Measurements from ENCODE around the gene OR51E2. TPM values are rescaled to one million over a fixed set of nuclear protein-coding genes. Genes with fewer than 3 reads are reported as not detected.

Gene OR51E2
- total and polyA plus RNA-seq, 2 donors (not counting 1 experiment from before 2014, with no cell fraction given), result not detected

DNA sequence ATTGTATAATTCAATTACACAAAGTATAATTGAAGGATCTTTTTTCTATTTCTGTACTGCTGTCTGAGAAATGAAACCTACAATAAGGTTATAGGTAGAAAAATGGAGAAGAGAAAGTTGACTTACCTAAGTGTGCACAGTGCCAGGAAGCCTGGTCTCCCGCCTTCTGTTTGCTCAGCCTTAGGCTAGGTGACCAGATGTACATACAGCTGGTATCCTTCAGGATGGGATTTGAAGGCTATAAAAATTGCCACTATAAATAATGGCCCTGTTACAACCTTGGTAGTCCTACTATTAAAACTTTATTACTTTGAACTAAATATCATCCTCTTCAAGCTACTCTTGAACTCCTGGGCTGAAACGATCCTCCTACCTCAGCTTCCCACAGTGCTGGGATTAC, 19.7 kb downstream of the OR51E2 start:
- H4K20me1 ChIP-seq (ENCODE audit: control insufficient read depth, insufficient read depth, low read length, poor library complexity, severe bottlenecking), result no peaks in the 10 kb centered on the region
- no peak overlapping the region for H3K27ac Mint-ChIP-seq
- ATAC-seq (ENCODE audit: low read depth) (no peak), DNase-seq (no peak)
- H3K79me2 ChIP-seq (ENCODE audit: control insufficient read depth, insufficient read depth, low read length), result no peaks in the 10 kb centered on the region
- WGBS (ENCODE audit: insufficient coverage), result 50% methylated on average over 1 of the region's 2 CpGs
- no peak overlapping the region for H2AFZ ChIP-seq (ENCODE audit: insufficient read depth, low read depth, low read length, poor library complexity, severe bottlenecking)
- H3K4me1 ChIP-seq (ENCODE audit: control insufficient read depth in 2 of 2, insufficient read depth in 2 of 2, low read length in 2 of 2), result no peaks in the 10 kb centered on the region
- no peaks in the 10 kb centered on the region for H3K36me3 ChIP-seq (replicated peaks in 1 of 2; ENCODE audit: control extremely low read depth in 1 of 2, control insufficient read depth in 1 of 2, extremely low read depth in 1 of 2, insufficient read depth in 2 of 2, low read length in 1 of 2)
- H3K27me3 ChIP-seq (replicated peaks in 1 of 4; ENCODE audit: control extremely low read depth in 1 of 4, control insufficient read depth in 3 of 4, insufficient read depth in 4 of 4, low read length in 3 of 4), result peaks cover 0 to 3% (median 0%) of the 10 kb centered on the region in 4 experiments
- H3K9me3 ChIP-seq (ENCODE audit: control extremely low read depth in 1 of 3, control insufficient read depth in 2 of 3, insufficient read depth in 1 of 3, low read length in 2 of 3), result peaks cover 0 to 3% (median 0%) of the 10 kb centered on the region in 3 donors
- H3K27ac ChIP-seq (ENCODE audit: low read length in 2 of 2), result no peak overlapping the region
- H3K9me3 Mint-ChIP-seq (ENCODE audit: insufficient read depth), result no peaks in the 10 kb centered on the region
- ChIA-PET CTCF (no interaction called here), POLR2A (no interaction called here)
- TF ChIP-seq EZH2 (IDR thresholded peaks at IDR 0.05; ENCODE audit: borderline replicate concordance, insufficient read depth, low read depth, low read length, poor library complexity, severe bottlenecking), result no peak
- TF ChIP-seq, protein P1, sequence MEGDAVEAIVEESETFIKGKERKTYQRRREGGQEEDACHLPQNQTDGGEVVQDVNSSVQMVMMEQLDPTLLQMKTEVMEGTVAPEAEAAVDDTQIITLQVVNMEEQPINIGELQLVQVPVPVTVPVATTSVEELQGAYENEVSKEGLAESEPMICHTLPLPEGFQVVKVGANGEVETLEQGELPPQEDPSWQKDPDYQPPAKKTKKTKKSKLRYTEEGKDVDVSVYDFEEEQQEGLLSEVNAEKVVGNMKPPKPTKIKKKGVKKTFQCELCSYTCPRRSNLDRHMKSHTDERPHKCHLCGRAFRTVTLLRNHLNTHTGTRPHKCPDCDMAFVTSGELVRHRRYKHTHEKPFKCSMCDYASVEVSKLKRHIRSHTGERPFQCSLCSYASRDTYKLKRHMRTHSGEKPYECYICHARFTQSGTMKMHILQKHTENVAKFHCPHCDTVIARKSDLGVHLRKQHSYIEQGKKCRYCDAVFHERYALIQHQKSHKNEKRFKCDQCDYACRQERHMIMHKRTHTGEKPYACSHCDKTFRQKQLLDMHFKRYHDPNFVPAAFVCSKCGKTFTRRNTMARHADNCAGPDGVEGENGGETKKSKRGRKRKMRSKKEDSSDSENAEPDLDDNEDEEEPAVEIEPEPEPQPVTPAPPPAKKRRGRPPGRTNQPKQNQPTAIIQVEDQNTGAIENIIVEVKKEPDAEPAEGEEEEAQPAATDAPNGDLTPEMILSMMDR (IDR thresholded peaks at IDR 0.05), result no peak
- intact Hi-C loops (cut with micrococcal nuclease), result no loop called here
- H3K4me1 Mint-ChIP-seq, result no peaks in the 10 kb centered on the region
- H3K27me3 Mint-ChIP-seq, result peaks cover 26% of the 10 kb centered on the region
- no peak overlapping the region for H3K4me3 Mint-ChIP-seq
- H3K4me2 ChIP-seq (replicated peaks; ENCODE audit: low read depth, low read length, poor library complexity, severe bottlenecking), result no peak overlapping the region
- H3K9ac ChIP-seq (ENCODE audit: low read length), result no peak overlapping the region
- no peak overlapping the region for H3K4me3 ChIP-seq (ENCODE audit: control extremely low read depth in 1 of 5, extremely low read depth in 1 of 5, insufficient read depth in 1 of 5, low read depth in 2 of 5, low read length in 4 of 5)

DNA sequence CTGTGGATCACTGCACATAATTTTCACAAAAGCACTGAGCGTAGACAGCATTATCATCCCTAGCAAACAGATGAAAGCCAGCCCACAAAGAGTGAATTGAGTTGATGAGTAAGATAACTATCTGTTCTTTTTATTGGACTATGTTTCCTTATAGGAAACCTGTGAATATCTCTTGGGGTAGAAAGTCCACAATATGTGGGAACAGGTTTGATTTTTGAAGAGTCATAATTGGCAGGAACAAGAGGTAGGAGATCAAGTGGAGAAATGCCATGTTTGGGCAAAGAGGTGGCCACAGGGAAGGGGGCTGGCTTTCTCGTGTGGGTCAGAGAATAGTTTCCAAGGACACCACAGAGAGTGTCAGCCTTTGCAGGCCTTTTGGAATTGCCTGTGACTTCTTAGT, 23.9 kb downstream of the OR51E2 start:
- 50% methylated on average over 1 of the region's 2 CpGs for WGBS (ENCODE audit: insufficient coverage)

More for the DNA sequence above, 23.9 kb downstream of the OR51E2 start:
- POLR2A ChIA-PET, result no interaction called here
- no peak overlapping the region for H3K4me2 ChIP-seq (replicated peaks; ENCODE audit: low read depth, low read length, poor library complexity, severe bottlenecking)
- Mint-ChIP-seq H3K9me3 (ENCODE audit: insufficient read depth) (no peaks in the 10 kb centered on the region), H3K4me3 (no peak overlapping the region), H3K27ac (no peak overlapping the region), H3K27me3 (peaks cover 38% of the 10 kb centered on the region), H3K4me1 (no peaks in the 10 kb centered on the region)
- H3K27ac ChIP-seq (ENCODE audit: low read length in 2 of 2), result no peak overlapping the region
- no peaks in the 10 kb centered on the region for H3K27me3 ChIP-seq (replicated peaks in 1 of 4; ENCODE audit: control extremely low read depth in 1 of 4, control insufficient read depth in 3 of 4, insufficient read depth in 4 of 4, low read length in 3 of 4)
- H3K9me3 ChIP-seq (ENCODE audit: control extremely low read depth in 1 of 3, control insufficient read depth in 2 of 3, insufficient read depth in 1 of 3, low read length in 2 of 3), result no peaks in the 10 kb centered on the region
- H3K36me3 ChIP-seq (replicated peaks in 1 of 2; ENCODE audit: control extremely low read depth in 1 of 2, control insufficient read depth in 1 of 2, extremely low read depth in 1 of 2, insufficient read depth in 2 of 2, low read length in 1 of 2), result no peaks in the 10 kb centered on the region
- DNase-seq (no peak), ATAC-seq (ENCODE audit: low read depth) (no peak)
- TF ChIP-seq EZH2 (IDR thresholded peaks at IDR 0.05; ENCODE audit: borderline replicate concordance, insufficient read depth, low read depth, low read length, poor library complexity, severe bottlenecking), result no peak
- TF ChIP-seq, protein P1 (IDR thresholded peaks at IDR 0.05), result no peak
- CTCF ChIA-PET, result no interaction called here
- no peak overlapping the region for H3K9ac ChIP-seq (ENCODE audit: low read length)
- H4K20me1 ChIP-seq (ENCODE audit: control insufficient read depth, insufficient read depth, low read length, poor library complexity, severe bottlenecking), result no peaks in the 10 kb centered on the region
- no peaks in the 10 kb centered on the region for H3K4me1 ChIP-seq (ENCODE audit: control insufficient read depth in 2 of 2, insufficient read depth in 2 of 2, low read length in 2 of 2)
- H3K79me2 ChIP-seq (ENCODE audit: control insufficient read depth, insufficient read depth, low read length), result no peaks in the 10 kb centered on the region
- no peak overlapping the region for H3K4me3 ChIP-seq (ENCODE audit: control extremely low read depth in 1 of 5, extremely low read depth in 1 of 5, insufficient read depth in 1 of 5, low read depth in 2 of 5, low read length in 4 of 5)
- intact Hi-C loops (cut with micrococcal nuclease), result no loop called here
- H2AFZ ChIP-seq (ENCODE audit: insufficient read depth, low read depth, low read length, poor library complexity, severe bottlenecking), result no peak overlapping the region
